GM19395 (cell line): Measurements from ENCODE around the gene WDR33.

Experiments used
- ATAC-seq: cut with Tn5 transposase; IDR thresholded peaks from one replicate; pipeline ENCODE4 v1.9.1; 2021; ENCODE audit warnings: mild to moderate bottlenecking, moderate library complexity; ENCODE audit not compliant: unreplicated experiment

The WDR33 gene

GRCh38 chr2:127659408-127660290 lies 151.3 kb downstream of the WDR33 start:
- ATAC-seq = no peak

- ATAC-seq = no peak
Observed at GRCh38 chr2:127658641-127659407, 152.1 kb downstream of the WDR33 start.

GRCh38 chr2:127658146-127658545 lies 152.8 kb downstream of the WDR33 start:
- ATAC-seq = no peak

GRCh38 chr2:127657232-127657595 lies 153.8 kb downstream of the WDR33 start:
- ATAC-seq = no peak

GRCh38 chr2:127656569-127657231 lies 154.3 kb downstream of the WDR33 start:
- no peak for ATAC-seq

GRCh38 chr2:127655209-127656073 lies 155.5 kb downstream of the WDR33 start:
- no peak for ATAC-seq

- ATAC-seq = no peak
Observed at GRCh38 chr2:127654838-127655175, 156.2 kb downstream of the WDR33 start.

GRCh38 chr2:127654084-127654837 lies 156.7 kb downstream of the WDR33 start:
- no peak for ATAC-seq

GRCh38 chr2:127653421-127654083 lies 157.4 kb downstream of the WDR33 start:
- no peak for ATAC-seq

GRCh38 chr2:127652786-127653357 lies 158.1 kb downstream of the WDR33 start:
- ATAC-seq = no peak

GRCh38 chr2:127651971-127652550 lies 158.9 kb downstream of the WDR33 start:
- no peak for ATAC-seq

- no peak for ATAC-seq
Observed at GRCh38 chr2:127651381-127651809, 159.6 kb downstream of the WDR33 start.
